ENCODE data around the gene ZNF304. TPM values are rescaled to one million over a fixed set of nuclear protein-coding genes. Genes with fewer than 3 reads are reported as not detected.
A peak's percentile ranks its signal among the peaks of the same experiment; 100 is the strongest.

The ZNF304 gene
- total and polyA plus RNA-seq, 9 of the 15 experiments (the other 6 are each of a cell fraction or from before 2014, with no cell fraction given), result 0.82 to 5.5 (median 3.6) TPM

DNA sequence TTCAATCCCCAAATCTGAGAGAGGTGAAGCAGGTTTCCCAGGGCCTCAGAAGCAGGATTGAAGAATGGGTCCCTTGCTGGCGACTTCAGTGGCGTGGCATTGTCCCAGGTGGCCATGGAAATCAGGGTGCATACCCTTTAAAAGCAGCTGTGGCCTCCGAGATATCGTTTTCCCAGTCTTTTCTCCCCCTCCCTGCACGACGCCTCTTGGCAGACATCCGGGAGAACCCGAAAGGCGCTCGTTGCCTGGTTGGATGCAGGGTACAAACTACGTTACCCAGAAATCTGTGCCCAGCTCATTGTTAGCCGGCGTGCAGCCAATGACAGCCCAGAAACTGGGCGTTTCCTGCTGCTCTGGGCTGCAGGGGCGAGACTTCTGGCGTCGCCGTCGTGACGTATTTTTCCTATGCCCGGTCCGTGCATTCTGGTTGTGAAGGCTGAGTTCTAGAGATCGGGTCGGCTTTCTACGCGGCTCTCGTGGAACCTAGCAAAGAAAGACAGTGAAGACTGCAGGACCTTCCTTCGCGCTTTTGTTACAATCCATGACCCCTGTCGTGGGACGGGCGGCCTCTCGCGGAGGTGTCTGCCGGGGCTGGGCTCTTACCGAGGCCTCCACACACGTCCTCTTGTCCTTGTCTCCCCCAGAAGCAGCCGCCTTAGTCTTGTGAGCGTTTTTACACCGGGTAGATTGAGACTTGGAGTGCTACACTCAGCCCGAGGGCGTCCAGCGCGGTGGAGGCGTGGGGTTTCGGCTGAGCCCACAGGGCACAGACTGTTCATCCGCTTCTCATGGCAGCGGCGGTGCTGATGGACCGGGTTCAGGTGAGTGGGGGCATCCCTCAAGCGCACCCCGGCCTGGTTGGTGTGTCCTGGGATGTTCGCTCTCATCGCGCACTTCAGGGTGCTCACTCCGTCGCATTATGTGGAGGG is at the start of gene ZNF304 (continued):
- TF ChIP-seq TEAD1 (CRISPR knock-in tag; IDR thresholded peaks at IDR 0.05) (no peak), KLF10 (CRISPR knock-in tag; IDR thresholded peaks at IDR 0.05) (no peak), STAT5B (CRISPR knock-in tag; IDR thresholded peaks at IDR 0.05) (no peak), CXXC5 (CRISPR knock-in tag; IDR thresholded peaks at IDR 0.05) (peak; percentile 72; the same call in 1 of the 2 replicates), POLR2AphosphoS5 (IDR thresholded peaks at IDR 0.05; ENCODE audit: control insufficient read depth, insufficient read depth, low read depth, low read length) (peak; percentile 36; the same call in 1 of the 2 replicates), SAFB (IDR thresholded peaks at IDR 0.05; ENCODE audit: borderline replicate concordance, low read depth, low read length) (no peak), CBX1 (IDR thresholded peaks at IDR 0.05; ENCODE audit: low read depth) (peak; percentile 42; the same call in 1 of the 2 replicates), PRMT5 (CRISPR knock-in tag; IDR thresholded peaks at IDR 0.05) (no peak), ZNF583 (CRISPR knock-in tag; IDR thresholded peaks at IDR 0.05) (no peak), HNRNPL (IDR thresholded peaks at IDR 0.05; ENCODE audit: low read depth, low read length) (no peak), POLR2A (conservative IDR thresholded peaks at IDR 0.05) (peak; percentile 71), L3MBTL2 (IDR thresholded peaks at IDR 0.05) (peak; percentile 97), SMC3 (conservative IDR thresholded peaks at IDR 0.05; ENCODE audit: insufficient read depth, low read depth, low read length) (no peak), CEBPB (tag; IDR thresholded peaks at IDR 0.05) (no peak), ZNF695 (CRISPR knock-in tag; IDR thresholded peaks at IDR 0.05) (no peak)
- TF ChIP-seq, protein P1, sequence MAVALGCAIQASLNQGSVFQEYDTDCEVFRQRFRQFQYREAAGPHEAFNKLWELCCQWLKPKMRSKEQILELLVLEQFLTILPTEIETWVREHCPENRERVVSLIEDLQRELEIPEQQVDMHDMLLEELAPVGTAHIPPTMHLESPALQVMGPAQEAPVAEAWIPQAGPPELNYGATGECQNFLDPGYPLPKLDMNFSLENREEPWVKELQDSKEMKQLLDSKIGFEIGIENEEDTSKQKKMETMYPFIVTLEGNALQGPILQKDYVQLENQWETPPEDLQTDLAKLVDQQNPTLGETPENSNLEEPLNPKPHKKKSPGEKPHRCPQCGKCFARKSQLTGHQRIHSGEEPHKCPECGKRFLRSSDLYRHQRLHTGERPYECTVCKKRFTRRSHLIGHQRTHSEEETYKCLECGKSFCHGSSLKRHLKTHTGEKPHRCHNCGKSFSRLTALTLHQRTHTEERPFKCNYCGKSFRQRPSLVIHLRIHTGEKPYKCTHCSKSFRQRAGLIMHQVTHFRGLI (CRISPR knock-in tag; IDR thresholded peaks at IDR 0.05), result no peak
- TF ChIP-seq, protein P2, sequence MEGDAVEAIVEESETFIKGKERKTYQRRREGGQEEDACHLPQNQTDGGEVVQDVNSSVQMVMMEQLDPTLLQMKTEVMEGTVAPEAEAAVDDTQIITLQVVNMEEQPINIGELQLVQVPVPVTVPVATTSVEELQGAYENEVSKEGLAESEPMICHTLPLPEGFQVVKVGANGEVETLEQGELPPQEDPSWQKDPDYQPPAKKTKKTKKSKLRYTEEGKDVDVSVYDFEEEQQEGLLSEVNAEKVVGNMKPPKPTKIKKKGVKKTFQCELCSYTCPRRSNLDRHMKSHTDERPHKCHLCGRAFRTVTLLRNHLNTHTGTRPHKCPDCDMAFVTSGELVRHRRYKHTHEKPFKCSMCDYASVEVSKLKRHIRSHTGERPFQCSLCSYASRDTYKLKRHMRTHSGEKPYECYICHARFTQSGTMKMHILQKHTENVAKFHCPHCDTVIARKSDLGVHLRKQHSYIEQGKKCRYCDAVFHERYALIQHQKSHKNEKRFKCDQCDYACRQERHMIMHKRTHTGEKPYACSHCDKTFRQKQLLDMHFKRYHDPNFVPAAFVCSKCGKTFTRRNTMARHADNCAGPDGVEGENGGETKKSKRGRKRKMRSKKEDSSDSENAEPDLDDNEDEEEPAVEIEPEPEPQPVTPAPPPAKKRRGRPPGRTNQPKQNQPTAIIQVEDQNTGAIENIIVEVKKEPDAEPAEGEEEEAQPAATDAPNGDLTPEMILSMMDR (IDR thresholded peaks at IDR 0.05 in 2 of 3, conservative IDR thresholded peaks at IDR 0.05 in 1 of 3; ENCODE audit: insufficient read depth in 2 of 3, low read depth in 1 of 3, low read length in 3 of 3), result no peak
- TF ChIP-seq, protein P3, sequence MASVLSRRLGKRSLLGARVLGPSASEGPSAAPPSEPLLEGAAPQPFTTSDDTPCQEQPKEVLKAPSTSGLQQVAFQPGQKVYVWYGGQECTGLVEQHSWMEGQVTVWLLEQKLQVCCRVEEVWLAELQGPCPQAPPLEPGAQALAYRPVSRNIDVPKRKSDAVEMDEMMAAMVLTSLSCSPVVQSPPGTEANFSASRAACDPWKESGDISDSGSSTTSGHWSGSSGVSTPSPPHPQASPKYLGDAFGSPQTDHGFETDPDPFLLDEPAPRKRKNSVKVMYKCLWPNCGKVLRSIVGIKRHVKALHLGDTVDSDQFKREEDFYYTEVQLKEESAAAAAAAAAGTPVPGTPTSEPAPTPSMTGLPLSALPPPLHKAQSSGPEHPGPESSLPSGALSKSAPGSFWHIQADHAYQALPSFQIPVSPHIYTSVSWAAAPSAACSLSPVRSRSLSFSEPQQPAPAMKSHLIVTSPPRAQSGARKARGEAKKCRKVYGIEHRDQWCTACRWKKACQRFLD (CRISPR knock-in tag; IDR thresholded peaks at IDR 0.05), result no peak
- TF ChIP-seq, protein P4, sequence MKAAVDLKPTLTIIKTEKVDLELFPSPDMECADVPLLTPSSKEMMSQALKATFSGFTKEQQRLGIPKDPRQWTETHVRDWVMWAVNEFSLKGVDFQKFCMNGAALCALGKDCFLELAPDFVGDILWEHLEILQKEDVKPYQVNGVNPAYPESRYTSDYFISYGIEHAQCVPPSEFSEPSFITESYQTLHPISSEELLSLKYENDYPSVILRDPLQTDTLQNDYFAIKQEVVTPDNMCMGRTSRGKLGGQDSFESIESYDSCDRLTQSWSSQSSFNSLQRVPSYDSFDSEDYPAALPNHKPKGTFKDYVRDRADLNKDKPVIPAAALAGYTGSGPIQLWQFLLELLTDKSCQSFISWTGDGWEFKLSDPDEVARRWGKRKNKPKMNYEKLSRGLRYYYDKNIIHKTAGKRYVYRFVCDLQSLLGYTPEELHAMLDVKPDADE (conservative IDR thresholded peaks at IDR 0.05; ENCODE audit: control insufficient read depth, low read depth, low read length), result peak; percentile 84
- TF ChIP-seq, protein P5, sequence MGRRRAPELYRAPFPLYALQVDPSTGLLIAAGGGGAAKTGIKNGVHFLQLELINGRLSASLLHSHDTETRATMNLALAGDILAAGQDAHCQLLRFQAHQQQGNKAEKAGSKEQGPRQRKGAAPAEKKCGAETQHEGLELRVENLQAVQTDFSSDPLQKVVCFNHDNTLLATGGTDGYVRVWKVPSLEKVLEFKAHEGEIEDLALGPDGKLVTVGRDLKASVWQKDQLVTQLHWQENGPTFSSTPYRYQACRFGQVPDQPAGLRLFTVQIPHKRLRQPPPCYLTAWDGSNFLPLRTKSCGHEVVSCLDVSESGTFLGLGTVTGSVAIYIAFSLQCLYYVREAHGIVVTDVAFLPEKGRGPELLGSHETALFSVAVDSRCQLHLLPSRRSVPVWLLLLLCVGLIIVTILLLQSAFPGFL (CRISPR knock-in tag; IDR thresholded peaks at IDR 0.05), result no peak
